Nephron progenitor cell (in vitro differentiated cells): ENCODE measurements around the gene MUC2.

Source experiments
- DNase-seq: peaks from one replicate; pipeline ENCODE4 v3.0.0; 2021
- H3K27ac Mint-ChIP-seq: 2 replicates; pipeline ENCODE4 v1.8.0; 2021; ENCODE audit warnings: mild to moderate bottlenecking, moderate library complexity, mixed read lengths
- H3K27me3 Mint-ChIP-seq: 2 replicates; pipeline ENCODE4 v1.8.0; 2021; ENCODE audit warnings: mild to moderate bottlenecking, low read depth, mixed read lengths; ENCODE audit not compliant: poor library complexity
- H3K36me3 Mint-ChIP-seq: 2 replicates; pipeline ENCODE4 v1.8.0; 2021; ENCODE audit warnings: low read depth, mixed read lengths
- H3K4me1 Mint-ChIP-seq: 2 replicates; pipeline ENCODE4 v1.8.0; 2021; ENCODE audit warnings: mixed read lengths
- H3K4me3 Mint-ChIP-seq: 2 replicates; pipeline ENCODE4 v1.8.0; 2021; ENCODE audit warnings: mild to moderate bottlenecking, moderate library complexity, mixed read lengths
- H3K9me3 Mint-ChIP-seq: 2 replicates; pipeline ENCODE4 v1.8.0; 2021; ENCODE audit warnings: mild to moderate bottlenecking, moderate library complexity, mixed read lengths
- CTCF ChIP-seq: fragments of 200-600 bp; sonication (generic); IDR thresholded peaks from 2 replicates; pipeline ENCODE4 v1.5.0; 2021; ENCODE audit warnings: antibody characterized with exemption

MUC2 gene

GRCh38 chr11:1121813-1122663, 47.4 kb downstream of the MUC2 start:
- Mint-ChIP-seq H3K4me3 (no peak overlapping the region), H3K4me1 (peaks cover 4% of the 10 kb centered on the region), H3K27me3 (peaks cover 39% of the 10 kb centered on the region), H3K9me3 (peaks cover 6% of the 10 kb centered on the region), H3K36me3 (no peaks in the 10 kb centered on the region), H3K27ac (no peak overlapping the region)
- TF ChIP-seq CTCF, result no peak
- no peak for DNase-seq

- no peak for DNase-seq
- Mint-ChIP-seq H3K27me3 (peaks cover 34% of the 10 kb centered on the region), H3K27ac (no peak overlapping the region), H3K4me1 (peaks cover 7% of the 10 kb centered on the region), H3K9me3 (peaks cover 6% of the 10 kb centered on the region), H3K36me3 (no peaks in the 10 kb centered on the region), H3K4me3 (no peak overlapping the region)
- TF ChIP-seq CTCF, result no peak
Measured at GRCh38 chr11:1122664-1123002, 48.0 kb downstream of the MUC2 start.

- Mint-ChIP-seq H3K36me3 (no peaks in the 10 kb centered on the region), H3K4me3 (no peak overlapping the region), H3K9me3 (peaks cover 6% of the 10 kb centered on the region), H3K27ac (no peak overlapping the region), H3K4me1 (peaks cover 12% of the 10 kb centered on the region), H3K27me3 (peaks cover 26% of the 10 kb centered on the region)
- no peak for DNase-seq
- TF ChIP-seq CTCF, result no peak
Measured at GRCh38 chr11:1123970-1124369, 49.3 kb downstream of the MUC2 start.
